ELF-1 (cell line): ENCODE data around the gene IRAK3.

Experiments used
- DNase-seq: peaks from one replicate; pipeline ENCODE4 v3.0.0-alpha.2; 2016; ENCODE audit warnings: low read depth, low spot score

Gene IRAK3

GRCh38 chr12:66258011-66258410 lies 69.0 kb downstream of the IRAK3 start:
- no peak for DNase-seq

- DNase-seq, result no peak
Observed at GRCh38 chr12:66262737-66263136, 73.7 kb downstream of the IRAK3 start.

GRCh38 chr12:66268562-66268961 lies 79.5 kb downstream of the IRAK3 start:
- no peak for DNase-seq

- DNase-seq, result no peak
Observed at GRCh38 chr12:66269142-66269541, 80.1 kb downstream of the IRAK3 start.

- peak; percentile 41 for DNase-seq
Observed at GRCh38 chr12:66269757-66270383, 80.9 kb downstream of the IRAK3 start.

GRCh38 chr12:66270613-66271012 lies 81.6 kb downstream of the IRAK3 start:
- no peak for DNase-seq

GRCh38 chr12:66272650-66273049 lies 83.6 kb downstream of the IRAK3 start:
- DNase-seq, result no peak

GRCh38 chr12:66273147-66273546 lies 84.1 kb downstream of the IRAK3 start:
- DNase-seq, result no peak

- no peak for DNase-seq
Observed at GRCh38 chr12:66275040-66275439, 86.0 kb downstream of the IRAK3 start.

- DNase-seq, result peak; percentile 15
Observed at GRCh38 chr12:66279123-66279712, 90.2 kb downstream of the IRAK3 start.

GRCh38 chr12:66280561-66280960 lies 91.5 kb downstream of the IRAK3 start:
- no peak for DNase-seq

GRCh38 chr12:66282244-66282643 lies 93.2 kb downstream of the IRAK3 start:
- DNase-seq, result no peak

- DNase-seq, result no peak
Observed at GRCh38 chr12:66287275-66287674, 98.3 kb downstream of the IRAK3 start.

- no peak for DNase-seq
Observed at GRCh38 chr12:66288121-66288520, 99.1 kb downstream of the IRAK3 start.

- DNase-seq, result no peak
Observed at GRCh38 chr12:66289485-66289884, 100.5 kb downstream of the IRAK3 start.

- no peak for DNase-seq
Observed at GRCh38 chr12:66290716-66291200, 101.7 kb downstream of the IRAK3 start.

- no peak for DNase-seq
Observed at GRCh38 chr12:66296176-66296683, 107.2 kb downstream of the IRAK3 start.

- no peak for DNase-seq
Observed at GRCh38 chr12:66297080-66297479, 108.1 kb downstream of the IRAK3 start.

- DNase-seq, result no peak
Observed at GRCh38 chr12:66297923-66298322, 108.9 kb downstream of the IRAK3 start.

GRCh38 chr12:66301944-66302826 lies 113.2 kb downstream of the IRAK3 start, which contains the start of gene HELB:
Gene HELB (plus strand): TSS chr12:66302493. CDS start chr12:66302604, 111 bp downstream.
- peak; percentile 96 for DNase-seq

- no peak for DNase-seq
Observed at GRCh38 chr12:66302827-66303169, 113.8 kb downstream of the IRAK3 start.

GRCh38 chr12:66303316-66303804 lies 114.3 kb downstream of the IRAK3 start:
- peak; percentile 3 for DNase-seq
